Stomach (tissue), 9 donors: Measurements from ENCODE around the gene BRCA2. TPM values are rescaled to one million over a fixed set of nuclear protein-coding genes. Genes with fewer than 3 reads are reported as not detected.
A peak's percentile ranks its signal among the peaks of the same experiment; 100 is the strongest.

Experiments used
- DNase-seq, 2 donors: peaks; one replicate each; pipeline versions ENCODE4 v3.0.0 to v3.0.0-alpha.2; 2013 to 2019
- H3K27ac ChIP-seq, 5 donors: fragments of 200-600 bp in 4 of 5; sonication (generic) in 4 of 5; one replicate each; pipeline ENCODE4 v1.5.1; 2013 to 2019; ENCODE audit warnings: mild to moderate bottlenecking in 1 of 5, moderate library complexity in 1 of 5
- H3K27me3 ChIP-seq, 3 donors: fragments of 200-600 bp; sonication (generic); one replicate each; pipeline ENCODE4 v1.5.1; 2017 to 2019; ENCODE audit warnings: mixed run types in 1 of 3
- H3K36me3 ChIP-seq, 4 donors: fragments of 200-600 bp; sonication (generic); 1 replicate in 3 of 4; 2 replicates in 1 of 4; pipeline ENCODE4 v1.5.1; 2016 to 2019
- H3K4me1 ChIP-seq, 4 donors: fragments of 200-600 bp; sonication (generic); one replicate each; pipeline ENCODE4 v1.5.1; 2016 to 2019
- H3K4me3 ChIP-seq, 4 donors: fragments of 200-600 bp; sonication (generic) in 3 of 4; one replicate each; pipeline ENCODE4 v1.5.1; 2016 to 2019; ENCODE audit warnings: mild to moderate bottlenecking in 1 of 4
- H3K9me3 ChIP-seq, 4 donors: fragments of 200-600 bp; sonication (generic); one replicate each; pipeline ENCODE4 v1.5.1; 2016 to 2019
- CTCF ChIP-seq, 7 experiments: fragments of 450-650 bp in 4 of 7; fragments of 200-600 bp in 3 of 7; sonication (generic) in 3 of 7; IDR thresholded peaks; one replicate each; pipeline ENCODE4 v1.5.1; 2016 to 2019; ENCODE audit warnings: antibody characterized with exemption in 7 of 7, control low read depth in 2 of 7, mild to moderate bottlenecking in 1 of 7
- EP300 ChIP-seq: sonication (generic); formaldehyde crosslinking; IDR thresholded peaks from one replicate; pipeline ENCODE4 v1.6.1; 2017; ENCODE audit warnings: antibody characterized with exemption
- POLR2A ChIP-seq, 4 donors: fragments of 450-650 bp; IDR thresholded peaks; one replicate each; pipeline ENCODE4 v1.6.1; 2016; ENCODE audit warnings: antibody characterized with exemption in 4 of 4, control low read depth in 2 of 4, mild to moderate bottlenecking in 1 of 4, moderate library complexity in 1 of 4
- POLR2AphosphoS5 ChIP-seq, 3 donors: sonication (generic); formaldehyde crosslinking; IDR thresholded peaks; one replicate each; pipeline ENCODE4 v1.6.1; 2016; ENCODE audit warnings: antibody characterized with exemption in 3 of 3
- WGBS, 5 donors: extraction: QIAGEN DNeasy Blood & Tissue Kit in 3 of 5; methylation state at CpG; one replicate each; pipeline versions ENCODE4 v1.1.5 to v1.1.7; 2013 to 2018; 5-methylcytosine and 5-hydroxymethylcytosine counted together
- intact Hi-C: fragments of 100-400 bp; cut with DNase I; formaldehyde crosslinking; loops from one replicate; pipeline ENCODE4 v1.15.1; 2023; ENCODE audit warnings: low total_unique reads
- polyA plus RNA-seq, 3 donors: library from polyadenylated mRNA; stranded (reverse); fragments of 200-250 nt; gene quantifications; one replicate each; pipeline ENCODE4 v1.2.3, GENCODE V29; 2013
- total RNA-seq, 5 donors: library from RNA; depleted of rRNA; stranded (reverse); fragments of >200 nt; gene quantifications; one replicate each; pipeline versions ENCODE4 v1.1.0 to v1.2.3, GENCODE V29; 2014 to 2016
- donor health status: healthy with polysubstance abuse.
- donor health status: Bipolar disorder and iron deficiency.
- donor health status: healthy.

BRCA2 gene
- total and polyA plus RNA-seq, 8 donors = 0.53 to 16.2 (median 1.2) TPM

- no peak overlapping the region for H3K27ac ChIP-seq
- WGBS, 5 donors = 29 to 39% (median 32%) methylated on average over 2 of the region's 2 CpGs
- H3K4me3 ChIP-seq = no peak overlapping the region
- no peaks in the 10 kb centered on the region for H3K4me1 ChIP-seq
- no peaks in the 10 kb centered on the region for H3K27me3 ChIP-seq
- peaks cover 4 to 18% (median 9%) of the 10 kb centered on the region in 4 donors for H3K36me3 ChIP-seq
- intact Hi-C loops = no loop called here
- H3K9me3 ChIP-seq = no peaks in the 10 kb centered on the region
- peak in 1 of 2 donors; percentile 52 for DNase-seq
- no peak for TF ChIP-seq POLR2AphosphoS5 (IDR thresholded peaks at IDR 0.05)
- peak in 1 of 7 experiments; percentile 15 for TF ChIP-seq CTCF (IDR thresholded peaks at IDR 0.05)
Measured at GRCh38 chr13:32443111-32443510, 127.8 kb downstream of the BRCA2 start.

- DNase-seq = no peak
- 90 to 100% (median 93%) methylated on average over 2 of the region's 2 CpGs for WGBS, 5 donors
- H3K4me1 ChIP-seq = no peaks in the 10 kb centered on the region
- TF ChIP-seq CTCF (IDR thresholded peaks at IDR 0.05) (no peak), EP300 (no peak), POLR2A (IDR thresholded peaks at IDR 0.05) (no peak)
- H3K27me3 ChIP-seq = no peaks in the 10 kb centered on the region
- intact Hi-C loops = no loop called here
- no peak overlapping the region for H3K4me3 ChIP-seq
- peaks cover 0 to 14% (median 0%) of the 10 kb centered on the region in 4 donors for H3K36me3 ChIP-seq
- H3K27ac ChIP-seq = no peak overlapping the region
- no peaks in the 10 kb centered on the region for H3K9me3 ChIP-seq
Measured at GRCh38 chr13:32445461-32445860, 130.2 kb downstream of the BRCA2 start.

GRCh38 chr13:32446220-32446619 lies 130.9 kb downstream of the BRCA2 start:
- WGBS, 5 donors = 92 to 97% (median 96%) methylated on average over 3 of the region's 3 CpGs
- no peak for DNase-seq

GRCh38 chr13:32446773-32447465 lies 131.6 kb downstream of the BRCA2 start:
- no peak overlapping the region for H3K27ac ChIP-seq
- 79 to 89% (median 81%) methylated on average over 2 of the region's 2 CpGs for WGBS, 5 donors
- no peaks in the 10 kb centered on the region for H3K4me1 ChIP-seq
- H3K36me3 ChIP-seq = peaks cover 0 to 14% (median 4%) of the 10 kb centered on the region in 4 donors
- no peaks in the 10 kb centered on the region for H3K27me3 ChIP-seq
- intact Hi-C loops = no loop called here
- TF ChIP-seq EP300 = no peak
- no peak for TF ChIP-seq POLR2A (IDR thresholded peaks at IDR 0.05)
- TF ChIP-seq POLR2AphosphoS5 (IDR thresholded peaks at IDR 0.05) = no peak
- no peak for TF ChIP-seq CTCF (IDR thresholded peaks at IDR 0.05)
- H3K4me3 ChIP-seq = no peak overlapping the region
- peaks cover 0 to 4% (median 0%) of the 10 kb centered on the region in 4 donors for H3K9me3 ChIP-seq
- DNase-seq = no peak

More at GRCh38 chr13:32446220-32446619, 130.9 kb downstream of the BRCA2 start:
- H3K27ac ChIP-seq = no peak overlapping the region
- TF ChIP-seq EP300 (no peak), POLR2AphosphoS5 (IDR thresholded peaks at IDR 0.05) (no peak), CTCF (IDR thresholded peaks at IDR 0.05) (no peak), POLR2A (IDR thresholded peaks at IDR 0.05) (no peak)
- no peaks in the 10 kb centered on the region for H3K9me3 ChIP-seq
- H3K4me1 ChIP-seq = no peaks in the 10 kb centered on the region
- H3K36me3 ChIP-seq = peaks cover 0 to 12% (median 2%) of the 10 kb centered on the region in 4 donors
- H3K27me3 ChIP-seq = no peaks in the 10 kb centered on the region
- intact Hi-C loops = no loop called here
- no peak overlapping the region for H3K4me3 ChIP-seq
